ENCODE results near the gene WWC2.

Gene WWC2

GRCh38 chr4:183202523-183202922, 103.5 kb downstream of the WWC2 start:
- H3K27ac ChIP-seq (ENCODE audit: extremely low read depth, low read depth, low read length), result no peak overlapping the region
- ChIA-PET CTCF (no interaction called here), POLR2A (no interaction called here)
- TF ChIP-seq HIC1 (tag by site-specific recombination; IDR thresholded peaks at IDR 0.05) (no peak), ZNF664 (tag by site-specific recombination; IDR thresholded peaks at IDR 0.05) (0 out of 2 replicates have a peak, but pooled peaks have one; percentile 6)
- H3K9me3 ChIP-seq (ENCODE audit: control insufficient read depth, insufficient read depth, low read depth, low read length), result no peaks in the 10 kb centered on the region
- no peaks in the 10 kb centered on the region for H3K36me3 ChIP-seq (ENCODE audit: control insufficient read depth in 2 of 2, insufficient read depth in 1 of 2, low read length in 2 of 2)
- H3K4me1 ChIP-seq (ENCODE audit: control insufficient read depth, insufficient read depth, low read length), result no peaks in the 10 kb centered on the region
- no peak overlapping the region for H3K4me3 ChIP-seq (ENCODE audit: low read depth, low read length)

GRCh38 chr4:183204793-183205192, 105.7 kb downstream of the WWC2 start:
- Histone ChIP-seq H3K36me3 (ENCODE audit: control insufficient read depth in 2 of 2, insufficient read depth in 1 of 2, low read length in 2 of 2) (peaks cover 0 to 6% of the 10 kb centered on the region in 2 experiments; a peak in 1 of 3 replicates), H3K9me3 (ENCODE audit: control insufficient read depth, insufficient read depth, low read depth, low read length) (no peaks in the 10 kb centered on the region), H3K4me1 (ENCODE audit: control insufficient read depth, insufficient read depth, low read length) (no peaks in the 10 kb centered on the region), H3K27ac (ENCODE audit: extremely low read depth, low read depth, low read length) (no peak overlapping the region), H3K4me3 (ENCODE audit: low read depth, low read length) (no peak overlapping the region)
- no peak for TF ChIP-seq ZNF335 (tag by site-specific recombination; conservative IDR thresholded peaks at IDR 0.05)
- no peak for TF ChIP-seq ZNF785 (tag by site-specific recombination; IDR thresholded peaks at IDR 0.05)
- TF ChIP-seq ZNF580 (tag by site-specific recombination; IDR thresholded peaks at IDR 0.05), result no peak
- no peak for TF ChIP-seq HIC1 (tag by site-specific recombination; IDR thresholded peaks at IDR 0.05)
- CTCF ChIA-PET, result interaction anchor here (0.6 kb wide), 1 partner anchor 14 kb away, joined by 3 read pairs; no protein-coding TSS in a partner anchor
- POLR2A ChIA-PET, result no interaction called here

GRCh38 chr4:183205193-183205592, 106.1 kb downstream of the WWC2 start:
- Histone ChIP-seq H3K9me3 (ENCODE audit: control insufficient read depth, insufficient read depth, low read depth, low read length) (no peaks in the 10 kb centered on the region), H3K4me1 (ENCODE audit: control insufficient read depth, insufficient read depth, low read length) (no peaks in the 10 kb centered on the region), H3K4me3 (ENCODE audit: low read depth, low read length) (no peak overlapping the region), H3K36me3 (ENCODE audit: control insufficient read depth in 2 of 2, insufficient read depth in 1 of 2, low read length in 2 of 2) (peaks cover 0 to 10% of the 10 kb centered on the region in 2 experiments; a peak in 1 of 3 replicates), H3K27ac (ENCODE audit: extremely low read depth, low read depth, low read length) (no peak overlapping the region)
- POLR2A ChIA-PET, result no interaction called here
- no peak for TF ChIP-seq ZNF23 (tag by site-specific recombination; IDR thresholded peaks at IDR 0.05; ENCODE audit: borderline replicate concordance)
- TF ChIP-seq MEIS1 (CRISPR knock-in tag; IDR thresholded peaks at IDR 0.05; ENCODE audit: borderline replicate concordance), result no peak
- no peak for TF ChIP-seq SCRT1 (tag by site-specific recombination; IDR thresholded peaks at IDR 0.05; ENCODE audit: borderline replicate concordance)
- TF ChIP-seq ZNF514 (tag by site-specific recombination; IDR thresholded peaks at IDR 0.05), result no peak
- TF ChIP-seq GLI2 (tag by site-specific recombination; IDR thresholded peaks at IDR 0.05; ENCODE audit: borderline replicate concordance, low read depth), result no peak
- no peak for TF ChIP-seq ZNF133 (tag by site-specific recombination; IDR thresholded peaks at IDR 0.05)
- CTCF ChIA-PET, result interaction anchor here (0.7 to 1.2 kb wide), 3 partner anchors 12 to 111 kb away, joined by 3 read pairs; no protein-coding TSS in a partner anchor

- Histone ChIP-seq H3K4me1 (ENCODE audit: control insufficient read depth, insufficient read depth, low read length) (no peaks in the 10 kb centered on the region), H3K9me3 (ENCODE audit: control insufficient read depth, insufficient read depth, low read depth, low read length) (no peaks in the 10 kb centered on the region), H3K36me3 (ENCODE audit: control insufficient read depth in 2 of 2, insufficient read depth in 1 of 2, low read length in 2 of 2) (peaks cover 0 to 12% of the 10 kb centered on the region in 2 experiments; a peak in 1 of 3 replicates), H3K4me3 (ENCODE audit: low read depth, low read length) (no peak overlapping the region), H3K27ac (ENCODE audit: extremely low read depth, low read depth, low read length) (no peak overlapping the region)
- ChIA-PET POLR2A (no interaction called here), CTCF (interaction anchor here (0.7 to 1.2 kb wide), 3 partner anchors 12 to 111 kb away, joined by 3 read pairs; no protein-coding TSS in a partner anchor)
- TF ChIP-seq SETDB1 (IDR thresholded peaks at IDR 0.05; ENCODE audit: insufficient read length, low read length) (no peak), ZNF488 (tag by site-specific recombination; IDR thresholded peaks at IDR 0.05) (no peak), WT1 (tag by site-specific recombination; IDR thresholded peaks at IDR 0.05) (no peak), ZNF394 (tag by site-specific recombination; IDR thresholded peaks at IDR 0.05; ENCODE audit: borderline replicate concordance) (no peak), HOXD13 (CRISPR knock-in tag; IDR thresholded peaks at IDR 0.05; ENCODE audit: borderline replicate concordance) (no peak), ZNF24 (tag by site-specific recombination; IDR thresholded peaks at IDR 0.05) (no peak)
Observed at GRCh38 chr4:183205709-183206108, 106.7 kb downstream of the WWC2 start.
